ENCODE results near the gene PARP3. TPM values are rescaled to one million over a fixed set of nuclear protein-coding genes. Genes with fewer than 3 reads are reported as not detected.
A peak's percentile ranks its signal among the peaks of the same experiment; 100 is the strongest.

The PARP3 gene
- total RNA-seq, 1 donor from 2014 or later: 14.3 TPM

GRCh38 chr3:51950899-51951298, 8.7 kb downstream of the PARP3 start:
- H3K27ac ChIP-seq (replicated peaks): no peak overlapping the region
- DNase-seq: no peak
- no peaks in the 10 kb centered on the region for H3K9me3 ChIP-seq (replicated peaks)
- intact Hi-C loops (cut with micrococcal nuclease): no loop called here
- no peak overlapping the region for H3K4me3 ChIP-seq
- peaks cover 10% of the 10 kb centered on the region for H3K4me1 ChIP-seq
- TF ChIP-seq CTCF (IDR thresholded peaks at IDR 0.05; ENCODE audit: borderline replicate concordance): no peak
- H3K27me3 ChIP-seq (ENCODE audit: low read depth): no peaks in the 10 kb centered on the region
- peaks cover 21% of the 10 kb centered on the region for H3K36me3 ChIP-seq

- intact Hi-C loops (cut with micrococcal nuclease): no loop called here
- H3K4me1 ChIP-seq: peaks cover 19% of the 10 kb centered on the region
- peaks cover 20% of the 10 kb centered on the region for H3K36me3 ChIP-seq
- DNase-seq: no peak
- H3K9me3 ChIP-seq (replicated peaks): no peaks in the 10 kb centered on the region
- H3K4me3 ChIP-seq: no peak overlapping the region
- no peak for TF ChIP-seq CTCF (IDR thresholded peaks at IDR 0.05; ENCODE audit: borderline replicate concordance)
- no peak overlapping the region for H3K27ac ChIP-seq (replicated peaks)
- no peaks in the 10 kb centered on the region for H3K27me3 ChIP-seq (ENCODE audit: low read depth)
Observed at GRCh38 chr3:51953445-51953844, 11.3 kb downstream of the PARP3 start.

- H3K4me1 ChIP-seq: peaks cover 19% of the 10 kb centered on the region
- intact Hi-C loops (cut with micrococcal nuclease): no loop called here
Observed at GRCh38 chr3:51954105-51954504, 11.9 kb downstream of the PARP3 start.

GRCh38 chr3:51954713-51955112, 12.6 kb downstream of the PARP3 start:
- TF ChIP-seq CTCF (IDR thresholded peaks at IDR 0.05; ENCODE audit: borderline replicate concordance): no peak
- Histone ChIP-seq H3K4me1 (peaks cover 19% of the 10 kb centered on the region), H3K27ac (replicated peaks) (no peak overlapping the region), H3K9me3 (replicated peaks) (no peaks in the 10 kb centered on the region), H3K27me3 (ENCODE audit: low read depth) (no peaks in the 10 kb centered on the region), H3K36me3 (peaks cover 26% of the 10 kb centered on the region), H3K4me3 (no peak overlapping the region)
- no peak for DNase-seq
- intact Hi-C loops (cut with micrococcal nuclease): no loop called here

More at GRCh38 chr3:51954105-51954504, 11.9 kb downstream of the PARP3 start:
- DNase-seq: no peak
- Histone ChIP-seq H3K4me3 (no peak overlapping the region), H3K27ac (replicated peaks) (no peak overlapping the region), H3K36me3 (peaks cover 23% of the 10 kb centered on the region), H3K27me3 (ENCODE audit: low read depth) (no peaks in the 10 kb centered on the region), H3K9me3 (replicated peaks) (no peaks in the 10 kb centered on the region)
- TF ChIP-seq CTCF (IDR thresholded peaks at IDR 0.05; ENCODE audit: borderline replicate concordance): no peak

GRCh38 chr3:51955175-51955892, 13.2 kb downstream of the PARP3 start, which contains the start of gene GPR62:
GPR62 (plus strand) TSS chr3:51955381; CDS start chr3:51955653, 272 bp downstream.
- no peak for TF ChIP-seq CTCF (IDR thresholded peaks at IDR 0.05; ENCODE audit: borderline replicate concordance)
- H3K9me3 ChIP-seq (replicated peaks): no peaks in the 10 kb centered on the region
- intact Hi-C loops (cut with micrococcal nuclease): no loop called here
- H3K36me3 ChIP-seq: peaks cover 31% of the 10 kb centered on the region
- H3K27ac ChIP-seq (replicated peaks): peak within 1 kb of the TSS; percentile 88
- peak within 1 kb of the TSS; percentile 65 for H3K4me3 ChIP-seq
- peaks cover 19% of the 10 kb centered on the region for H3K4me1 ChIP-seq
- H3K27me3 ChIP-seq (ENCODE audit: low read depth): no peaks in the 10 kb centered on the region
- no peak for DNase-seq
